Stimulated activated CD4-positive, alpha-beta T cell treated with anti-CD3 and anti-CD28 coated beads, Interleukin-2, amount 100 ng/mL, for 24 hours (primary cell): ENCODE results near the gene THSD4.
A peak's percentile ranks its signal among the peaks of the same experiment; 100 is the strongest.

ENCODE experiments used
- DNase-seq, 2 donors: peaks; one replicate each; pipeline ENCODE4 v3.0.0-alpha.2; 2020

The THSD4 gene

DNA sequence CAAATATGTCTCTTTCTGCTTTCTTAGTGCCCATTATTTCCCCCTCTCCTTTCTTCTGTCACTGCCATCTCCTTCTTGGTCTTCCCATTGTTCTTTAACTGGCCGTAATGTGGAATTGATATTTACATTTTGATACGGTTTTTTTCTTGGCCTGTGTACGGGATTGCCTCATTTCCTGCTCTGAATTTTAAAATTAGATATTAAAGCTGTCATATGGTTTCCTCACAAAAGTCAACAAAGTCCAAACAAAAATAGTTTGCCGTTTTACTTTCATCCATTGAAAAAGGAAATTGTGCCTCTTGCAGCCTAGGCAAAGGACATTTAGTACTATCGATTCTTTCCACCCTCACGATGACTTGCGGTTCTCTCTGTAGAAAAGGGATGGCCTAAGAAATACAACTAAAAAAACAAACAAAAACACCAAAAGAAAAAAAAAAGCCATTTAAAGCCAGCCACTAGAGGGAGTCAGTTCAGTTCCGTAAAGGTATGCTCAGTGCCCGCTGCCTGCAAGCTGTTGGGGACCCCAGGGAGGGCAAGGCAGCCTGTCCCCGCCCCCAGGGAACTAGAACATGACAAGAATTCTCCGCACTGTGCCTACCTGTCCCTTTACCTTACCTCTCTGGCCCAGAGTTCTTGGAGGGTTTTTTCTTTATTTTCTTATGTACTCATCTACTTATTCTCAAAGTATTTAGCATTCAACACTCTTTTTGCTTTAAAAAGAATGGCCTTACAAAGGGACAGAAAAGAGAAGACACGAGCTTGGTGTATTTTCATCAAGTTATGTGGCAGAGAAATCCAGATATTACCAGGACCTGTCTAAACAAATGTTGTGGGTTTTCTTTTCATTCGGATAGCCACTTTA is 665.1 kb downstream of the THSD4 start:
- DNase-seq = peak; percentile 21 to 30

GRCh38 chr15:71781179-71781964 is 666.1 kb downstream of the THSD4 start:
- DNase-seq = no peak

GRCh38 chr15:71781965-71782265 is 666.6 kb downstream of the THSD4 start:
- DNase-seq = no peak

GRCh38 chr15:71782422-71783165 is 667.3 kb downstream of the THSD4 start:
- DNase-seq = no peak

DNA sequence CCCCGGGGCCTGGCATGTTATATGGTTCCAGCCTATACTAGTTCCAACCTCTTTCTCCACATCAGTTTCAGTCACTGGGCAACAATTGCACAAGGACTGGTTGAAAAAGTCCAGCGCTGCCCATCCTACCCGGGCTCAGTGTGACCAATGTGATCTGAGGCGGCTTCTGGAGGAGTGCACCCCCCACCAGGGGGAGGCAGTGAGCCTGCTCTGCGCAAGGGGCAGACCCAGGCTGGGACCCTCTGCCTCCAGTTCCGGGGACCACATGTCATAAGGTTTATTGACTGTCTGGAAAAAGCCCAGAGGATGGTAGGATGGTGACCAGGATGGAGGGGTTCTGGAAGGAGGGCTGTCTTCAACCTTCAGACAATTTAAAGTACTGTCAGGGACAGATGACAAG is 669.4 kb downstream of the THSD4 start:
- DNase-seq = peak; percentile 27 to 29

- DNase-seq = no peak
Measured at GRCh38 chr15:71785996-71786395, 670.7 kb downstream of the THSD4 start.

DNA sequence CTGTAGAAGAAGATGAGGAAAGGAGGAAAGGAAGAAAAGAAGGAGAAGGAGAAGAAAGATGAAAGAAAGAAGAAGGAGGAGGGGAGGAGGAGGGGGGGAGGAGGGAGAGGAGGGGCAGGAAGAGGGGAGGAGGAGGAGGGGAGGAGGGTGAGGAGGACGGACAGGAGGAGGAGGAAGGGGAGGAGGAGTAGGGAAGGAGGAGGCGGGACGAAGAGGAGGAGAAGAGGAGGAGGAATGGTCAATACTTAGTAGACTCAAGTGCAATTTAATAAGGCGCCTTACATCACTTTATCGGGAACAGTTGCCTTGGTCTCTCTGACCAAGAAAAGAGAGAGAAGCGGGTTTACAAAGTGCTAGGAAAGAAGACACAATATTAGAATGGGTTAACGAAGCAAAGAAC is 671.4 kb downstream of the THSD4 start:
- DNase-seq = no peak

DNA sequence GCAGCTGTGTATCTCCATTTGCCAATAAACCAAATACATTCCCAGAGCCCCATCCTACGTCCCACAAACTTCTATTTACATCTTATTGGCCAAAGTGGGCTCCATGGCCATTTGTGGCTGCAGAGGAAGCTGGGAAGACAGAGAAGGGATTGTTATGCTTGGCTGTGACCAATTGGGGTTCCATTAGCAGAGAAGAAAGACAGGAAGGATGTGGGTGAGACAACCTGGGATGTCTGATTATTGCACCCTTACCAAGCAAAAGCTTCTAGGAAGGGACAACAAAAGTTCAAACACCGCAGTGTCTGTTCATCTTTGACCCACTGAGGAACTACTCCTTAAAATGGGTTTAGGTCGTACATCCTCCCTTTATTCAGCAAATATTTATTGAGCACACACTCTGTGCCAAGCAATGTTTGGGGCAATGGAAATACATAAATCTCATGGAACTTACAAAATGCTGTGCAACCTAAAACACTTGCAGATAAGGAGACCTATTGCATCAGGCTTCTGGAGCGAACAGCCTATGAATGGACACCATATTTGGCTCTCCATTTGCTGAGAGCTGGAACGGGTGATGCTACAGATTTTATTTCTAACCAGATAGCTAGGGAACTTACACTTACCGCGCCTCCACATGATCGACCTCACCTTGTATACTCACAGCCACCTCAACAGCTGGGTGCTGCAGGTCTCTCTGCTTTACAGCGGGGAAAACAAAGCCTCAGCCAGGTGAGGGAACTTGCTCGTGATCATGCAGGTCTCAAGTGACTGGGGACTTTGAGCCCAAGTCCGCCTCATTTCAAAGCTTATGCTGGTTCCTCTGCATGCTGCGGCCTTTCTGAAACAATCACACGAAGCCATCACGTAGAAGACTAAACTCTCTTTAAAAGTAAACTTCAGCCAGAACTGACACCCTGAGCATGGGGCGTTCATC is 673.6 kb downstream of the THSD4 start:
- no peak for DNase-seq

- no peak for DNase-seq
Measured at GRCh38 chr15:71789616-71790015, 674.3 kb downstream of the THSD4 start.

DNA sequence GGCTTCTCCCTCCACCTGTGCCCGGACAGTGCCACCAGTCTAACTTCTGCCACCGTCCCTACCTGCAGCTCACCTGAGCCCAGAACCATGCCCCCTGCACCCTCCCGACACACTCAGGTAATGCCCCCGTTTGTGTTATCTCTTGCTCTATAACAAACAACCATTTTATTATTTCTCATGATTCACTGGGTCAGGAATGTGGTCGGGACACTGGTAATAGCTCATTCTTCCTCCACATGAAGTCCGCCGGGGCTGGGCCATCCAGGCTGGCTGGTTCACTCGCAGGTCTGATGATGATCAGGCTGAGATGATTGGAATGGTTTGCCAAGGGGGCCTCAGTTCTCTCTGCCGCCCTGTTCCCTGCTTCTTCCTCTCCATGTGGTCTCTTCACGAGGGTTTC is 674.8 kb downstream of the THSD4 start:
- no peak for DNase-seq

DNA sequence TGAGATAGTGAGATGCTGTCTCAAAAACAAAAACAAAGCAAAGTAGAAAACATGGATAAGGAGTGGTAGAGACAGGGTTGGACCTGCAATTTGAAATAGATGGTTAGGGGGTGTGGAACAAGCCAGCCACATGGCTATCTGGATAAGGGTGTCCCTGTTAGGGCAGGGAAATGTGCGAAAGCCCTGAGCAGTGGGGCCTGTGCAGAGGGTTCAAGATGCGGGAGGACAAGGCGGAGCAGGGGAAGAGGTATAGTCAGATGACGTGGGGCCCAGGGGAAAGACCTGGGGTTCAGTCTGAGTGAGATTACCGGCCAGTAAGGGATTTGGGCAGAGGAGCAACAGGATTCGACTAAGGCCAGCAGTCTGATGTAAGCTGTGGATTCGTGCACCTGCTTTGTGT is 676.7 kb downstream of the THSD4 start:
- no peak for DNase-seq

- DNase-seq = no peak
Measured at GRCh38 chr15:71792521-71792920, 677.2 kb downstream of the THSD4 start.

DNA sequence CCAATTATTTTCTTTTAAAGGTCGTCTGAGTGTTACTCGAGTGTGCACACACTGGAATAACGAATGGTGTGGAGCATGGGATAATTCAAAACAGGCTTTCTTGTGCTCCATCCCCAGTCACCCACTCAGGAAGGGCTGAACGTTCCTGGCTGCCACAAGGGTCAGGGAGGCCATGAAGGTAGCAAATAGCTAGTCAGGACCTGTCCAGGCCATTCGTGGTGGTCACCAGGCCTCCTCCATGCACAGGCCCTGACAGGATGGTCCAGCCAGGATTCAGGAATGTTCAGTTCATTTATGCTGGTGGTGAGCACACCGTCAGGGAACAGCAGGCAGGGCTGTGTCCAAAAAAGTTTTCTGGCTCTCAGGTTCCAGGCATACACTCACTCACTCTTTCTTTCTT is 683.4 kb downstream of the THSD4 start:
- DNase-seq = no peak

DNA sequence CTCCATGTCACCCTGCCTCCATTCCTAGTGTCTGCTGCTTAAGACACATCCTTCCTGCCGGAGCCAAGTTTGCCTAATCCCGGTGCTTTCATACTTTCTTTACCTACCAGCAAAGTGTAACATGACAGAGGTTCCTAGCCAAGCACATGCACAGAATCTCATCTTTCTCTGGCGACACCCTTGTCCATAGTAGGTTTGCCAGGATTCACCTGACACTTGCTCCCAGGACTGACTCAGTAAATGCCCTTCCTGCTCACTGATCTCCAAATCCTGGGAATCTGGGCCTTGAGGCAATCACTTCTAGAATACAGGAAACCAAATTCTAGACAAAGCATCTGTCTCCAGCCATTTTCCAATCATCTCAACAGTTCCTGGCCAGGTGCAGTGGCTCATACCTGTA is 684.9 kb downstream of the THSD4 start:
- DNase-seq = no peak

GRCh38 chr15:71800835-71801745 is 685.8 kb downstream of the THSD4 start:
- DNase-seq = no peak

DNA sequence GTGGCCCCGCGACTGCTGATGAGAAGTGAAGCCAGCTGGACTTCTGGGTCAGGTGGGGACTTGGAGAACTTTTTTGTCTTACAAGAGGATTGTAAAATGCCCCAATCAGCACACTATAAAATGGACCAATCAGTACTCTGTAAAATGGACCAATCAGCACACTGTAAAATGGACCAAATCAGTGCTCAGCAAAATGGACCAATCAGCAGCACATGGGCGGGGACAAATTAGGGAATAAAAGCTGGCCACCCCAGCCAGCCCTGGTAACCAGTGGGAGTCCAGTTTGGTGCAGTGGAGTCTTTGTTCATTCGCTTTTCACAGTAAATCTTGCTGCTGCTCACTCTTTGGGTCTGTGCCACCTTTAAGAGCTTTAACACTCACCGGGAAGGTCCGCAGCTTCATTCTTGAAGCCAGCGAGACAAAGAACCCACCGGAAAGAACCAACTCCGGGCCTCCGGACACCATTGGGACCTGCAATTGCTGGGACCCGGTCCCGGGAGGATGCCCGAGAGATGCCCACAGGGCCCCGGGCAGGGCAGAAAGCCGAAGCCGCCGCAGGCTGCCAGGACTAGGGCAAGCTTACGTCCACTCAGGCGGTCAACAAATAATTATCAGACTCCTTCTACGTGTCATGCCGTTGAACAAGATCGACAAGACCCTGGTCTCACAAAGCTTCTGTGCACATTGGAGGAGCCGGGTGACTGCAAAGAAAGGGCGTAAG is 686.8 kb downstream of the THSD4 start:
- DNase-seq = no peak

DNA sequence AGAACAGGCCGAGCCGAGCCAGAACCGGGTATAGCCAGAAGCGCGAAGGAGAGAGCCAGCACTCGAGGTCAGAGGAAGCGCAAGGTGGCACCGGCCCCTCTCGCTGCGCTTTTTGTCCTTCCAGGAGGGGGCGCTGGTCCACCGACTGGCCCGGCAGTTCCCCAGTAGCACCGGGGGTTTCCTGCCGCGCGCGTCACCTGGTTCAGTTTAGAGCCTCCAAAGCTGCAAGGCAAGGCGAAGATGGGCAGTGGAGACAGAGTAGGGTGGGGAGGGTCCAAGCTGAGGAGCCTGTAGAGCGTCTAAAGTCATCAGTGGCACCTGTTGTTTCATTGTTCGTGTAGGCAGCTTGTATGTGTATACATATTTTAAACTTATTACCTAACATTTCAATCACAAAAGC is 687.5 kb downstream of the THSD4 start:
- DNase-seq = peak; percentile 25 to 45

- DNase-seq = no peak
Measured at GRCh38 chr15:71804226-71804625, 689.0 kb downstream of the THSD4 start.

DNA sequence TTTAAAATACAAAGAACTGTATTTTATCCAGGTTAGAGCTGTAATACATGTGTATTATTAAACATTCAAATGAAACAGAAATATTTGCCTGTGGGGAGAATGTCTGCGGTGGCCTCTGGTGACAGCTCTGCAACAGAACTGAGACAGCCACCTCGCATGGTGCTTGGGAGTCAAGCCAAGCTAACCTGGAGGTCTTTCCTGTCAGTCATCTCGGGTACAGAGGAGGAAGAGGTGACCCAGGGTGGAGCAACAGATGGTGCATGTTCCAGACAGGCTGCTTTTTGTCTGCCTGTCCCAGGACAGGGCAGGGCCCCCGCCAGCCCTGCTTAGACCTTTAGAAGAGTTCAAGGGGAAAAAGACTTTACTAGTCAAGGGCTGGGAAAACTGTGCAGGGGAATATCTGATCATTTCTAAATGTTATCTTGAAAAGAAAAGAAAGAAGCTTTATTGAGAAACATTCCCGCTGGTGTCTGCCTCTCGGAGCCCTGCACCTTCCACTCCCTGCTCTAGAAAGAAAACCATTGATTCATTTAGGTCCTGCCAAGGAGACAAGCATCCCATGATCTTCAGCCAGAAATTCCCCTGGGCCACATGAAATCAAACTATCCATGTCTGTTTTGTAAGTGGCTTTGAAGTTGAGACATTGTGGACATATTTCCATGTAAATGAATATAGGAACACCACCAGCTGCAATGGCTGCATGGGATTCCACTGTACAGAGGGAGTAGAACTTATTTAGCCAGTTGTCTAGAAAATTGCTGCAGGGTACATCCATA is 689.6 kb downstream of the THSD4 start:
- no peak for DNase-seq

GRCh38 chr15:71806452-71806931 is 691.2 kb downstream of the THSD4 start:
- DNase-seq = no peak
